K562 (cell line): ENCODE data around the gene FYB2. TPM values are rescaled to one million over a fixed set of nuclear protein-coding genes. Genes with fewer than 3 reads are reported as not detected.

Experiments
- ATAC-seq: fragments of 200-7000 bp; cut with Tn5 transposase; 3 replicates; pipeline ENCODE4 v1.9.1; 2020; ENCODE audit warnings: moderate library complexity
- BruUV-seq: library from RNA; stranded (reverse); fragments of 400-500 nt; replicated peaks from 2 replicates; lab custom pipeline; 2021; lab: Mats Ljungman, UMichigan
- CTCF ChIA-PET: fragments of 300-600 bp; formaldehyde crosslinking; extraction: SDS; loops from one replicate; lab custom pipeline; 2021; ENCODE audit warnings: low intra/inter-chr PET ratio; lab: Yijun Ruan, JAX
- POLR2A ChIA-PET: fragments of 300-600, 350-650 bp; sonication (Branson Sonifier 250); formaldehyde crosslinking; extraction: SDS; loops from one replicate; lab custom pipeline; 2021; ENCODE audit warnings: antibody characterized with exemption, inconsistent platforms; lab: Yijun Ruan, JAX
- DNase-seq, 4 experiments: peaks; one replicate each; pipeline versions ENCODE4 v3.0.0 to v3.0.0-alpha.2; 2011 to 2018; ENCODE audit warnings: low spot score in 3 of 4, mixed read lengths in 3 of 4; ENCODE audit errors: extremely low read depth in 1 of 4
- FAIRE-seq: peaks from 2 replicates; lab custom pipeline; 2011; peaks lifted over from hg19 to GRCh38; lab: Jason Lieb, UNC
- H2AFZ ChIP-seq: 2 replicates; pipeline ENCODE4 v1.6.0; 2011; ENCODE audit warnings: low read depth, low read length, control low read depth, inconsistent platforms
- H3K27ac ChIP-seq: fragments of 200-600 bp; 3 replicates; pipeline ENCODE4 v1.8.0; 2011; ENCODE audit warnings: low read depth, mild to moderate bottlenecking, control low read depth, inconsistent platforms, low read length, moderate library complexity, mixed read lengths; ENCODE audit errors: extremely low read depth
- H3K27me3 ChIP-seq, 2 experiments: fragments of 300-600 bp in 1 of 2; 2 replicates in 1 of 2; 3 replicates in 1 of 2; pipeline versions ENCODE4 v1.6.0 to v1.8.0; 2011; ENCODE audit warnings: inconsistent platforms in 2 of 2, low read length in 2 of 2, mild to moderate bottlenecking in 1 of 2, mixed read lengths in 1 of 2, moderate library complexity in 1 of 2; ENCODE audit not compliant: control insufficient read depth in 2 of 2, insufficient read depth in 2 of 2
- H3K36me3 ChIP-seq: fragments of 300-600 bp; 3 replicates; pipeline ENCODE4 v1.8.0; 2011; ENCODE audit warnings: mild to moderate bottlenecking, low read length, inconsistent platforms; ENCODE audit not compliant: control insufficient read depth, insufficient read depth
- H3K4me1 ChIP-seq, 2 experiments: fragments of 200-600 bp in 1 of 2; replicated peaks in 1 of 2; 2 replicates in 1 of 2; 3 replicates in 1 of 2; pipeline versions ENCODE4 v1.5.1 to v1.8.0; 2011; ENCODE audit warnings: inconsistent platforms in 2 of 2, low read length in 2 of 2, mild to moderate bottlenecking in 1 of 2, mixed read lengths in 1 of 2, moderate library complexity in 1 of 2; ENCODE audit not compliant: control insufficient read depth in 2 of 2, insufficient read depth in 2 of 2
- H3K4me2 ChIP-seq: 2 replicates; pipeline ENCODE4 v1.6.1; 2011; ENCODE audit warnings: low read length, control low read depth, inconsistent platforms, mixed read lengths; ENCODE audit not compliant: insufficient read depth
- H3K4me3 ChIP-seq: fragments of 200-600 bp; sonication (generic), shearing (Covaris generic); 2 replicates; pipeline ENCODE4 v1.5.1; 2016; ENCODE audit warnings: control low read depth, inconsistent platforms
- H3K79me2 ChIP-seq: fragments of 200-600 bp; 3 replicates; pipeline ENCODE4 v1.8.0; 2011; ENCODE audit warnings: low read length, inconsistent platforms; ENCODE audit not compliant: control insufficient read depth, insufficient read depth
- H3K9ac ChIP-seq, 2 experiments: 2 replicates each; pipeline versions ENCODE4 v1.6.0 to v1.6.1; 2011; ENCODE audit warnings: low read depth in 2 of 2, low read length in 2 of 2, control low read depth in 1 of 2, inconsistent platforms in 1 of 2, mild to moderate bottlenecking in 1 of 2, mixed read lengths in 1 of 2; ENCODE audit not compliant: insufficient read depth in 1 of 2
- H3K9me1 ChIP-seq: one replicate; pipeline ENCODE4 v1.6.0; 2011; ENCODE audit warnings: inconsistent platforms, mild to moderate bottlenecking, low read length, moderate library complexity; ENCODE audit not compliant: control insufficient read depth, insufficient read depth
- H3K9me3 ChIP-seq: replicated peaks from 2 replicates; pipeline ENCODE4 v1.5.1; 2011; ENCODE audit warnings: low read depth, low read length, inconsistent platforms; ENCODE audit not compliant: control insufficient read depth, insufficient read depth
- H4K20me1 ChIP-seq: replicated peaks from 2 replicates; pipeline ENCODE4 v1.6.1; 2011; ENCODE audit warnings: low read length, inconsistent platforms, mixed read lengths; ENCODE audit not compliant: control insufficient read depth, insufficient read depth
- AFF4 ChIP-seq: sonication (generic); formaldehyde crosslinking; IDR thresholded peaks from 2 replicates; pipeline ENCODE4 v1.8.0; 2023; ENCODE audit warnings: mild to moderate bottlenecking, missing genetic modification reagents
- CHCHD3 ChIP-seq: fragments of 250-450 bp; sonication (Bioruptor Pico); IDR thresholded peaks from 2 replicates; pipeline ENCODE4 v2.1.2; 2022; ENCODE audit warnings: mild to moderate bottlenecking
- EHMT2 ChIP-seq: fragments of 450-650 bp; IDR thresholded peaks from 2 replicates; pipeline ENCODE4 v1.6.1; 2018; ENCODE audit warnings: antibody characterized with exemption
- GTF2E2 ChIP-seq: fragments of 200-800 bp; sonication (Bioruptor generic); IDR thresholded peaks from 2 replicates; pipeline ENCODE4 v1.6.1; 2016; ENCODE audit warnings: missing genetic modification characterization, missing compliant biosample characterization
- JUN ChIP-seq, 2 experiments: sonication (generic) in 1 of 2; formaldehyde crosslinking in 1 of 2; IDR thresholded peaks; 2 replicates each; pipeline versions ENCODE4 v1.6.1 to v1.8.0; 2012 to 2022; ENCODE audit warnings: borderline replicate concordance in 2 of 2, mild to moderate bottlenecking in 2 of 2, improper control_type of control experiment in 1 of 2, low read depth in 1 of 2, low read length in 1 of 2, missing genetic modification reagents in 1 of 2
- KLF10 ChIP-seq: fragments of 250-450 bp; sonication (Bioruptor Pico); IDR thresholded peaks from 2 replicates; pipeline ENCODE4 v1.6.1; 2021; ENCODE audit warnings: matching md5 sums
- MCM2 ChIP-seq: fragments of 450-650 bp; IDR thresholded peaks from 2 replicates; pipeline ENCODE4 v1.6.1; 2017; ENCODE audit warnings: low read depth, mild to moderate bottlenecking
- NR1H2 ChIP-seq: sonication (generic); formaldehyde crosslinking; IDR thresholded peaks from 2 replicates; pipeline ENCODE4 v1.4.0; 2020; ENCODE audit warnings: mild to moderate bottlenecking, missing genetic modification reagents
- NR2F6 ChIP-seq: fragments of 450-650 bp; formaldehyde crosslinking; IDR thresholded peaks from 2 replicates; pipeline ENCODE4 v1.4.0; 2020; ENCODE audit warnings: mild to moderate bottlenecking
- OTX1 ChIP-seq: fragments of 450-650 bp; formaldehyde crosslinking; IDR thresholded peaks from 2 replicates; pipeline ENCODE4 v1.4.0; 2022; ENCODE audit warnings: mild to moderate bottlenecking
- PHF21A ChIP-seq: fragments of 450-650 bp; IDR thresholded peaks from 2 replicates; pipeline ENCODE4 v1.6.1; 2017; ENCODE audit warnings: low read depth, borderline replicate concordance
- TRIM25 ChIP-seq: fragments of 450-650 bp; IDR thresholded peaks from 2 replicates; pipeline ENCODE4 v1.7.0; 2016; ENCODE audit warnings: borderline replicate concordance
- USF2 ChIP-seq: sonication (generic); formaldehyde crosslinking; IDR thresholded peaks from 2 replicates; pipeline ENCODE4 v1.5.0; 2020; ENCODE audit warnings: missing genetic modification reagents
- ZBTB34 ChIP-seq: fragments of 250-450 bp; sonication (Bioruptor Pico); IDR thresholded peaks from 2 replicates; pipeline ENCODE4 v1.8.0; 2021; ENCODE audit warnings: mild to moderate bottlenecking, moderate library complexity
- ZNF212 ChIP-seq: fragments of 450-650 bp; formaldehyde crosslinking; IDR thresholded peaks from 2 replicates; pipeline ENCODE4 v1.4.0; 2020; ENCODE audit warnings: mild to moderate bottlenecking
- ZNF24 ChIP-seq: fragments of 450-650 bp; IDR thresholded peaks from 2 replicates; pipeline ENCODE4 v1.6.1; 2016
- ZNF253 ChIP-seq: fragments of 250-450 bp; sonication (Bioruptor Pico); conservative IDR thresholded peaks from 2 replicates; pipeline ENCODE4 v1.6.1; 2021; ENCODE audit warnings: mild to moderate bottlenecking
- WGBS: fragments of 100-300 bp; shearing (Covaris generic); methylation state at CpG from one replicate; pipeline ENCODE4 v1.1.6; 2016; ENCODE audit warnings: low coverage, mixed read lengths; ENCODE audit not compliant: insufficient coverage; ENCODE audit errors: missing lambda C conversion rate; 5-methylcytosine and 5-hydroxymethylcytosine counted together
- in situ Hi-C: fragments of 300-500 bp; cut with MboI; formaldehyde crosslinking; loops from 4 replicates; pipeline ENCODE4 v1.15.0; 2018; ENCODE audit warnings: inconsistent platforms, mixed read lengths
- intact Hi-C: fragments of 100-400 bp; cut with micrococcal nuclease; formaldehyde crosslinking; loops from 2 replicates; pipeline ENCODE4 v1.14.2; 2022
- polyA plus RNA-seq, 8 experiments: library from polyadenylated mRNA; depleted of rRNA in 4 of 8; stranded (reverse) in 5 of 8; unstranded in 3 of 8; fragments of >200 nt; fragmentation: Nextera tagmentation in 2 of 8; fragmentation: Illumina TruSeq in 1 of 8; extraction: Ambion mirVana in 2 of 8; extraction: Trizol in 1 of 8; gene quantifications; 2 replicates each; pipeline versions ENCODE4 v1.2.1 to v1.2.3, GENCODE V29; 2011 to 2014; ENCODE audit warnings: inconsistent platforms in 1 of 8, missing spikeins in 1 of 8
- total RNA-seq, 7 experiments: library from RNA; depleted of rRNA in 6 of 7; stranded (reverse); fragments of >200 nt in 6 of 7; fragmentation: Illumina TruSeq in 2 of 7; extraction: Trizol in 2 of 7; gene quantifications; 2 replicates each; pipeline versions ENCODE4 v1.2.1 to v1.2.3, GENCODE V29; 2011 to 2021; ENCODE audit warnings: low replicate concordance in 1 of 7

Gene FYB2
- total and polyA plus RNA-seq, 9 of the 15 experiments (the other 6 are each of a cell fraction or from before 2014, with no cell fraction given): not detected

- FAIRE-seq: no peak
- H3K4me2 ChIP-seq: no peak overlapping the region
- WGBS: 0% methylated on average over 3 of the region's 3 CpGs
- H3K79me2 ChIP-seq: no peaks in the 10 kb centered on the region
- H3K9me1 ChIP-seq: no peaks in the 10 kb centered on the region
- no peaks in the 10 kb centered on the region for H3K27me3 ChIP-seq
- POLR2A ChIA-PET: no interaction called here
- H3K36me3 ChIP-seq: no peaks in the 10 kb centered on the region
- no TSS peak for BruUV-seq
- no peak overlapping the region for H3K27ac ChIP-seq
- CTCF ChIA-PET: no interaction called here
- intact Hi-C loops (no loop called here), in situ Hi-C loops (no loop called here)
- no peak overlapping the region for H2AFZ ChIP-seq
- no peak overlapping the region for H3K4me3 ChIP-seq
- no peaks in the 10 kb centered on the region for H3K9me3 ChIP-seq
- no peak overlapping the region for H3K9ac ChIP-seq
- no peak for ATAC-seq
- no peaks in the 10 kb centered on the region for H3K4me1 ChIP-seq
- no peak for DNase-seq
- no peaks in the 10 kb centered on the region for H4K20me1 ChIP-seq
- TF ChIP-seq OTX1 (CRISPR knock-in tag) (no peak), USF2 (CRISPR knock-in tag) (no peak), GTF2E2 (tag) (no peak), ZBTB34 (CRISPR knock-in tag) (no peak), ZNF212 (CRISPR knock-in tag) (no peak), PHF21A (no peak), ZNF24 (no peak), KLF10 (CRISPR knock-in tag) (no peak), AFF4 (CRISPR knock-in tag) (no peak), MCM2 (no peak), NR2F6 (CRISPR knock-in tag) (no peak), ZNF253 (CRISPR knock-in tag) (no peak), TRIM25 (no peak), EHMT2 (no peak), JUN (IDR thresholded peaks at IDR 0.05; ENCODE audit: borderline replicate concordance, low read depth, low read length) (no peak), JUN (CRISPR knock-in tag; IDR thresholded peaks at IDR 0.05; ENCODE audit: borderline replicate concordance) (no peak), CHCHD3 (no peak), NR1H2 (CRISPR knock-in tag) (no peak)
Observed at GRCh38 chr1:56806804-56807203, 12.4 kb downstream of the FYB2 start.
